ENCODE data around the gene FRMD8. TPM values are rescaled to one million over a fixed set of nuclear protein-coding genes. Genes with fewer than 3 reads are reported as not detected.

Gene FRMD8
- total and polyA plus RNA-seq, 4 donors: 2.8 to 22.8 (median 15.0) TPM

DNA sequence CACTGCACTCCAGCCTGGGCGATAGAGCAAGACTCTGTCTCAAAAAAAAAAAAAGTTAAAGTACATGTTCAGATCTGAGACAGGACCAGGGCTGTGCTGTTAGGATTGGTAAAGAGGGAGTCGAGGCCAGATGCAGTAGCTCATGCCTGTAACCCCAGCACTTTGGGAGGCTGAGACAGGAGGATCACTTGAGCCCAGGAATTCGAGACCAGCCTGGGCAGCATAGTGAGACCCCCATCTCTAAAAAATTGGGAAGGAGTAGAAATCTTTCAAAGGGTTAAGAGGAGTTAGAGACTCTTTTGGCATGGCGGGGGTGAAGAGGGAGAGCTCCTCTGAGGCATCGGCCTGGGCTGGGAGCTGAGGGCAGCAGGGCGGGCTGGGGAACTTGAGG, 15.8 kb upstream of the FRMD8 start (continued):
- no peak for TF ChIP-seq REST (IDR thresholded peaks at IDR 0.05)
- TF ChIP-seq HNF4A (conservative IDR thresholded peaks at IDR 0.05): no peak
- no peak for TF ChIP-seq HNF4G (IDR thresholded peaks at IDR 0.05)

DNA sequence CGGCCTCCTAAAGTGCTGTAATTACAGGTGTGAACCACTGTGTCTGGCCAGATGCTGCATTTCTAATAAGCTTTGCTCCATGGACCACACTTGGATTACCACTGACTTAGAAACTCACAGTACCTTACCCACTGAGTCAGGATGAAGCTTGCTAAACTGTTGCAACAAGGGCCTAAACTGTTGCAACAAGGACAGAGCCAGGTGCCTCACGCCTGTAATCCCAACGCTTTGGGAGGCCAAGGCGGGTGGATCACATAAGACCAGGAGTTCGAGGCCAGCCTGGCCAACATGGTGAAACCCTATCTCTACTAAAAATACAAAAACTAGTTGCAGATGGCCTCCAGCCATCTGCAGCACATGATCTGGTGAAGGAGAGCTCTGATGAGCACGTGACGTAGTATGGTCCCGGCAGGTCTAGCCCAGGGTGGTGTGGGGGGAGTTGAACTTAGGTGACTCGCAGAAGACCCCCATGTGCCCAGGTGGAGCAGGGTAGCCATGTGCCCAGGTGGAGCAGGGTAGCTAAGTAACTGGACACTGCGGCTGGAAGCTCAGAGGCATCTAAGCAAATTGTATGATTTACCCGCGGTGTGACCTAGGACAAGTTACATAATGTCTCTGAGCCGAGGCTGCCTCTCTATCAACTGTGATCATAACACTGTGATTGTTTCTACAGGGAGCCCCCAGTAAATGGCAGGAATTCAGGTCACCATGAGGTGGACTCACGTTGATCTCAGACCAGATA, 12.4 kb upstream of the FRMD8 start:
- H3K36me3 ChIP-seq (ENCODE audit: control insufficient read depth in 4 of 4, insufficient read depth in 3 of 4, low read depth in 1 of 4, low read length in 3 of 4): no peaks in the 10 kb centered on the region
- TF ChIP-seq RAD21 (IDR thresholded peaks at IDR 0.05) (no peak), YY1 (IDR thresholded peaks at IDR 0.05) (no peak), FOXA2 (IDR thresholded peaks at IDR 0.05) (no peak), SP1 (IDR thresholded peaks at IDR 0.05) (no peak), HNF4G (IDR thresholded peaks at IDR 0.05) (no peak), HNF4A (conservative IDR thresholded peaks at IDR 0.05) (no peak), REST (IDR thresholded peaks at IDR 0.05) (no peak), CTCF (IDR thresholded peaks at IDR 0.05; ENCODE audit: low read depth, low read length, missing input control) (no peak), EGR1 (IDR thresholded peaks at IDR 0.05; ENCODE audit: low read depth in 2 of 2) (no peak), TAF1 (conservative IDR thresholded peaks at IDR 0.05) (no peak), NR2F2 (IDR thresholded peaks at IDR 0.05) (no peak), FOXA1 (IDR thresholded peaks at IDR 0.05) (no peak), RXRA (IDR thresholded peaks at IDR 0.05) (no peak), JUND (IDR thresholded peaks at IDR 0.05) (no peak)
- TF ChIP-seq, protein P1, sequence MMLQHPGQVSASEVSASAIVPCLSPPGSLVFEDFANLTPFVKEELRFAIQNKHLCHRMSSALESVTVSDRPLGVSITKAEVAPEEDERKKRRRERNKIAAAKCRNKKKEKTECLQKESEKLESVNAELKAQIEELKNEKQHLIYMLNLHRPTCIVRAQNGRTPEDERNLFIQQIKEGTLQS (IDR thresholded peaks at IDR 0.05): no peak
- TF ChIP-seq, protein P2, sequence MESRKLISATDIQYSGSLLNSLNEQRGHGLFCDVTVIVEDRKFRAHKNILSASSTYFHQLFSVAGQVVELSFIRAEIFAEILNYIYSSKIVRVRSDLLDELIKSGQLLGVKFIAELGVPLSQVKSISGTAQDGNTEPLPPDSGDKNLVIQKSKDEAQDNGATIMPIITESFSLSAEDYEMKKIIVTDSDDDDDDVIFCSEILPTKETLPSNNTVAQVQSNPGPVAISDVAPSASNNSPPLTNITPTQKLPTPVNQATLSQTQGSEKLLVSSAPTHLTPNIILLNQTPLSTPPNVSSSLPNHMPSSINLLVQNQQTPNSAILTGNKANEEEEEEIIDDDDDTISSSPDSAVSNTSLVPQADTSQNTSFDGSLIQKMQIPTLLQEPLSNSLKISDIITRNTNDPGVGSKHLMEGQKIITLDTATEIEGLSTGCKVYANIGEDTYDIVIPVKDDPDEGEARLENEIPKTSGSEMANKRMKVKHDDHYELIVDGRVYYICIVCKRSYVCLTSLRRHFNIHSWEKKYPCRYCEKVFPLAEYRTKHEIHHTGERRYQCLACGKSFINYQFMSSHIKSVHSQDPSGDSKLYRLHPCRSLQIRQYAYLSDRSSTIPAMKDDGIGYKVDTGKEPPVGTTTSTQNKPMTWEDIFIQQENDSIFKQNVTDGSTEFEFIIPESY (IDR thresholded peaks at IDR 0.05): no peak
- TF ChIP-seq, protein P3, sequence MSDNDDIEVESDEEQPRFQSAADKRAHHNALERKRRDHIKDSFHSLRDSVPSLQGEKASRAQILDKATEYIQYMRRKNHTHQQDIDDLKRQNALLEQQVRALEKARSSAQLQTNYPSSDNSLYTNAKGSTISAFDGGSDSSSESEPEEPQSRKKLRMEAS (IDR thresholded peaks at IDR 0.05): no peak
- H3K4me3 ChIP-seq (ENCODE audit: low read depth in 1 of 3, low read length in 3 of 3): no peak overlapping the region
- H3K4me1 ChIP-seq (ENCODE audit: control insufficient read depth in 4 of 4, insufficient read depth in 4 of 4, low read length in 3 of 4): peaks cover 0 to 8% (median 3%) of the 10 kb centered on the region in 4 donors
- no peak overlapping the region for H3K9ac ChIP-seq (ENCODE audit: low read depth in 1 of 2, low read length in 2 of 2)
- H3K27me3 ChIP-seq (ENCODE audit: control insufficient read depth in 4 of 4, insufficient read depth in 4 of 4, low read length in 3 of 4): no peaks in the 10 kb centered on the region
- 91% methylated on average over 14 of the region's 14 CpGs for WGBS
- DNase-seq (ENCODE audit: low spot score): no peak
- H3K9me3 ChIP-seq (ENCODE audit: control insufficient read depth in 4 of 4, low read length in 3 of 4): no peaks in the 10 kb centered on the region
- H3K27ac ChIP-seq (ENCODE audit: low read depth in 1 of 2, low read length in 2 of 2): no peak overlapping the region
